Fibroblast of upper back skin (primary cell): Measurements from ENCODE around the gene MS4A12.
"Not testable (repeated sequence)": the region's sequence is repeated elsewhere in the genome, so short reads cannot be mapped to it uniquely, and the experiment has no call there.

Experiments
- DNase-seq: peaks from one replicate; pipeline ENCODE4 v3.0.0-alpha.2; 2013

Gene MS4A12

GRCh38 chr11:60513496-60514460, 21.2 kb downstream of the MS4A12 start:
- no peak for DNase-seq

GRCh38 chr11:60515144-60515855, 22.7 kb downstream of the MS4A12 start, which contains the start of gene MS4A13:
Gene MS4A13, plus strand, starts transcription at chr11:60515392. Its CDS starts 2,692 bp downstream, at chr11:60518084.
- no peak for DNase-seq

GRCh38 chr11:60528465-60528864, 35.9 kb downstream of the MS4A12 start:
- DNase-seq: no peak

- no peak for DNase-seq
Observed at GRCh38 chr11:60528934-60529333, 36.4 kb downstream of the MS4A12 start.

- no peak for DNase-seq
Observed at GRCh38 chr11:60530454-60531100, 38.0 kb downstream of the MS4A12 start.

- DNase-seq: not testable (repeated sequence)
Observed at GRCh38 chr11:60532383-60532782, 39.8 kb downstream of the MS4A12 start.

GRCh38 chr11:60538627-60539026, 46.0 kb downstream of the MS4A12 start:
- DNase-seq: not testable (repeated sequence)

- DNase-seq: no peak
Observed at GRCh38 chr11:60544077-60544476, 51.5 kb downstream of the MS4A12 start.
